ENCODE results near the gene LTBP3. TPM values are rescaled to one million over a fixed set of nuclear protein-coding genes. Genes with fewer than 3 reads are reported as not detected.
A peak's percentile ranks its signal among the peaks of the same experiment; 100 is the strongest.

The LTBP3 gene
- total RNA-seq, 4 donors from 2014 or later: 48.7 to 467 (median 140) TPM

DNA sequence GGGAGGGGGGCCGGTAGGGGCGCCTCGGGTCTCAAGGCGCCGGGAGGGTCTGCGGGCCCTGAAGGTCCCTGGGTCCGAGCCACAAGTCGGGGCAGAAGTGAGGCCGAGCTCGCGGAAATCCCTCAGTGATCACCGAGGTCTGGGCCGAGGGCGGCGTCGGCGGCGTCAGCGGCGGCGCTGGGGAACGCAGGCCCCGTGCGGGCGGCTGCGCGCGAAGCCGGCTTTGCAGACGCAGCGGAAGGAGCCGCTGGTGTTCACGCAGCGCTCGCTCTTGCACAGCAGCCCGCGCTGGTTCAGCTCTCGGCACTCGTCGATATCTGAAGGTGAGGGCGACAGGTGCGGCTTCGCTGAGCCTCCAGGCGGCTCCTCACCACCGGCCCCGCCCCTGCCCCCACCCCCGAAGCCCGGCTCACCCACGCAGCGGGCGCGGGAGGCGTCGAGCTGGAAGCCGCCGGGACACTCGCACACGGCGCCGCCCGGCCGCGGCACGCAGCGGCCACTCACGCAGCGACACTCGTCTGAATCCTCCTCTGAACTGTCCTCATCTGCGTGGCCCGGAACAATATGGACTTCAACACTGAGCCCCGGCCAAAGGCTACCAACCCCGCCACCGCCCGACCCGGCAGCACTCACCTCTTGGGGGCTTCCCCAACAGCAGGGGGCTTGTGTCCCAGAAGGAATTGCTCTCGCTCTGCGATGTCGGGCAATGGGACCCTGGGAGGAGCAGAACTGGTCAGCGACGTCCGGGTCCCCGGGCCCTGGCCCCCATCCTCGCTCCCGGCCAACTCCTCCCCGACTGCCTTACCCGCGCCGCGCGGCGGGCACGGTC is 19.0 kb downstream of the LTBP3 start:
- intact Hi-C loops (cut with DNase I; ENCODE audit: low total_unique reads): loop anchor here (5.0 kb wide), 1 partner anchor 857 kb away; no protein-coding TSS in a partner anchor
- in situ Hi-C loops (cut with MboI; ENCODE audit: low pct_ligation_motif_present in 1 of 4, low pct_unique_long_range_greater_than_20kb in 1 of 4, low sequenced_read_pairs in 3 of 4): no loop called here
- peak overlapping the region; percentile 86 to 97 (median 92) for H3K27ac ChIP-seq
- TF ChIP-seq, protein P1, sequence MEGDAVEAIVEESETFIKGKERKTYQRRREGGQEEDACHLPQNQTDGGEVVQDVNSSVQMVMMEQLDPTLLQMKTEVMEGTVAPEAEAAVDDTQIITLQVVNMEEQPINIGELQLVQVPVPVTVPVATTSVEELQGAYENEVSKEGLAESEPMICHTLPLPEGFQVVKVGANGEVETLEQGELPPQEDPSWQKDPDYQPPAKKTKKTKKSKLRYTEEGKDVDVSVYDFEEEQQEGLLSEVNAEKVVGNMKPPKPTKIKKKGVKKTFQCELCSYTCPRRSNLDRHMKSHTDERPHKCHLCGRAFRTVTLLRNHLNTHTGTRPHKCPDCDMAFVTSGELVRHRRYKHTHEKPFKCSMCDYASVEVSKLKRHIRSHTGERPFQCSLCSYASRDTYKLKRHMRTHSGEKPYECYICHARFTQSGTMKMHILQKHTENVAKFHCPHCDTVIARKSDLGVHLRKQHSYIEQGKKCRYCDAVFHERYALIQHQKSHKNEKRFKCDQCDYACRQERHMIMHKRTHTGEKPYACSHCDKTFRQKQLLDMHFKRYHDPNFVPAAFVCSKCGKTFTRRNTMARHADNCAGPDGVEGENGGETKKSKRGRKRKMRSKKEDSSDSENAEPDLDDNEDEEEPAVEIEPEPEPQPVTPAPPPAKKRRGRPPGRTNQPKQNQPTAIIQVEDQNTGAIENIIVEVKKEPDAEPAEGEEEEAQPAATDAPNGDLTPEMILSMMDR (IDR thresholded peaks at IDR 0.05): no peak
- no peak for TF ChIP-seq POLR2AphosphoS5 (IDR thresholded peaks at IDR 0.05)
- TF ChIP-seq EP300 (IDR thresholded peaks at IDR 0.05; ENCODE audit: low read depth): no peak
- no peak for TF ChIP-seq POLR2A (IDR thresholded peaks at IDR 0.05)
- WGBS, 2 donors (ENCODE audit: low coverage in 1 of 2): 91% methylated on average over 85 of the region's 92 CpGs; no CpG with 5 or more reads in 1 of the 2 donors
- peak overlapping the region in 3 of 4 donors; percentile 35 to 48 (median 47) for H3K4me3 ChIP-seq
- H3K27me3 ChIP-seq: no peaks in the 10 kb centered on the region
- no peak for DNase-seq
- peaks cover 14 to 20% (median 16%) of the 10 kb centered on the region in 4 donors for H3K4me1 ChIP-seq
- H3K9me3 ChIP-seq: no peaks in the 10 kb centered on the region
- peaks cover 0 to 12% (median 0%) of the 10 kb centered on the region in 4 donors for H3K36me3 ChIP-seq

DNA sequence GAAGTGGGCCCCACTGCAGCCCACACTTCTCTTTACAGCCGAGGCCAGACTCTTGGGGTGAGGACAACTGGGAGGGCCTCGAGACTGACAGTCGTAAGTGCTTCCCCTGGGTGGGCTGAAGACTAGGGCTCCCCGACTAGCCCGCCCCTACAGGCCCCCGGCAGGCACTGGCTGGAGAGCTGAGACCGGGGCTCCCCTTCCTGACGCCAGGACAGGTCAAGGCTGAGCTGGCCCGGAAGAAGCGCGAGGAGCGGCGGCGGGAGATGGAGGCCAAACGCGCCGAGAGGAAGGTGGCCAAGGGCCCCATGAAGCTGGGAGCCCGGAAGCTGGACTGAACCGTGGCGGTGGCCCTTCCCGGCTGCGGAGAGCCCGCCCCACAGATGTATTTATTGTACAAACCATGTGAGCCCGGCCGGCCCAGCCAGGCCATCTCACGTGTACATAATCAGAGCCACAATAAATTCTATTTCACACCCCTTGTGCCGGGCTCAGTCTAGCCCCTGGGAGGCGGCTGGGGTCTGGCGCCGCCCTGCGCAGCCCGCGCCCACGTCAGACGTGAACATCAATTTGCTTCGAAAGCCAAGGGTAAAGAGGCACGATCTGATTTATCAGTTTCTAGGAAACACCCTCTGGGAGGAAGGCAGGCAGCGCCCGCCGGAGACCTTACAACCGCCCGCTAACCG is 19.8 kb downstream of the LTBP3 start:
- Histone ChIP-seq H3K4me1 (peaks cover 14 to 20% (median 16%) of the 10 kb centered on the region in 4 donors), H3K4me3 (no peak overlapping the region), H3K36me3 (peaks cover 0 to 15% (median 0%) of the 10 kb centered on the region in 4 donors), H3K27me3 (no peaks in the 10 kb centered on the region), H3K27ac (no peak overlapping the region), H3K9me3 (no peaks in the 10 kb centered on the region)
- in situ Hi-C loops (cut with MboI; ENCODE audit: low pct_ligation_motif_present in 1 of 4, low pct_unique_long_range_greater_than_20kb in 1 of 4, low sequenced_read_pairs in 3 of 4) (no loop called here), intact Hi-C loops (cut with DNase I; ENCODE audit: low total_unique reads) (loop anchor here (5.0 kb wide), 1 partner anchor 856 kb away; no protein-coding TSS in a partner anchor)
- DNase-seq: no peak
- TF ChIP-seq POLR2A (IDR thresholded peaks at IDR 0.05): no peak
- TF ChIP-seq EP300 (IDR thresholded peaks at IDR 0.05; ENCODE audit: low read depth): no peak
- TF ChIP-seq, protein P1 (IDR thresholded peaks at IDR 0.05): no peak
- no peak for TF ChIP-seq POLR2AphosphoS5 (IDR thresholded peaks at IDR 0.05)
- WGBS, 2 donors (ENCODE audit: low coverage in 1 of 2): 89% methylated on average over 43 of the region's 43 CpGs; no CpG with 5 or more reads in 1 of the 2 donors

DNA sequence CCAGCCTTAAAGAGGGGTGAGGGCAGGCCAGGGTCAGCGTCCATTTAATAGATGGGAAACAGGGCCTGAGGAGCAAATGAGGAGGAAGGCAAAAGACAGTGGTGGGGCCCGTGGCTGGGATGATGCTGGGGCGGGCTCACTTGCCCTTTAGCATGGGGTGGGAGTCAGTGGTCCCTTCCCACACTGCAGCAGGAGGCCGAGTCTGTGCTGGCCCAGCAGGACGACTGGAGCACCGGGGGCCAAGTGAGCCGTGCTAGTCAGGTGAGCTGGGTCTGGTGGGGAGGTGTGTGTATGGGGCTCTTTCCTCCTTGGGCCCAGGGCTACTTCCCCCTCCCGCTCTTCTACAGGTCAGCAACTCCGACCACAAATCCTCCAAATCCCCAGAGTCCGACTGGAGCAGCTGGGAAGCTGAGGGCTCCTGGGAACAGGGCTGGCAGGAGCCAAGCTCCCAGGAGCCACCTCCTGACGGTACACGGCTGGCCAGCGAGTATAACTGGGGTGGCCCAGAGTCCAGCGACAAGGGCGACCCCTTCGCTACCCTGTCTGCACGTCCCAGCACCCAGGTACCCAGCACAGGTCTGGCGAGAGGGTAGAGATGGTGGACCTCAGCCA is 20.4 kb downstream of the LTBP3 start:
- in situ Hi-C loops (cut with MboI; ENCODE audit: low pct_ligation_motif_present in 1 of 4, low pct_unique_long_range_greater_than_20kb in 1 of 4, low sequenced_read_pairs in 3 of 4) (no loop called here), intact Hi-C loops (cut with DNase I; ENCODE audit: low total_unique reads) (loop anchor here (5.0 kb wide), 1 partner anchor 855 kb away; no protein-coding TSS in a partner anchor)
- 87% methylated on average over 18 of the region's 18 CpGs; no CpG with 5 or more reads in 1 of the 2 donors for WGBS, 2 donors (ENCODE audit: low coverage in 1 of 2)
- Histone ChIP-seq H3K27me3 (no peaks in the 10 kb centered on the region), H3K36me3 (peaks cover 0 to 21% (median 3%) of the 10 kb centered on the region in 4 donors), H3K4me3 (no peak overlapping the region), H3K27ac (no peak overlapping the region), H3K9me3 (no peaks in the 10 kb centered on the region), H3K4me1 (peaks cover 14 to 20% (median 16%) of the 10 kb centered on the region in 4 donors)
- no peak for DNase-seq
- TF ChIP-seq EP300 (IDR thresholded peaks at IDR 0.05; ENCODE audit: low read depth): no peak
- TF ChIP-seq POLR2A (IDR thresholded peaks at IDR 0.05): no peak
- TF ChIP-seq, protein P1 (IDR thresholded peaks at IDR 0.05): no peak
- no peak for TF ChIP-seq POLR2AphosphoS5 (IDR thresholded peaks at IDR 0.05)

DNA sequence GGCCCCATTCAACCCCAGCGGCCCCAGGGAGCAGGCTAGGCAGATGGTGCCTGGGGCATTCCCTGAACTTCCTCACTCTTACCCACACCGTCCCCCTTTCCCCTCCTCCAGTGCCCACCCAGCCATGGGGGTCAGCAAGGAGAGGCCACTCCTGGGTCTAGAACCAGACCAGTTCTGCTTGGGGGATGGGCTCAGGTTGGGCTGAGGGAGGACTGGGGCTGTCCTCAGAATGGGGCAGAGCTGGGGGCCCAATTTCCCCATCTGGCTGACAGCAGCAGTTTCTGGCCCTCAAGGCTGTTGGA is 20.9 kb downstream of the LTBP3 start:
- TF ChIP-seq POLR2AphosphoS5 (IDR thresholded peaks at IDR 0.05) (no peak), POLR2A (IDR thresholded peaks at IDR 0.05) (no peak), EP300 (IDR thresholded peaks at IDR 0.05; ENCODE audit: low read depth) (no peak)
- TF ChIP-seq, protein P1 (IDR thresholded peaks at IDR 0.05): no peak
- 76% methylated on average over 2 of the region's 2 CpGs; no CpG with 5 or more reads in 1 of the 2 donors for WGBS, 2 donors (ENCODE audit: low coverage in 1 of 2)
- H3K27ac ChIP-seq: no peak overlapping the region
- H3K4me1 ChIP-seq: peaks cover 14 to 20% (median 16%) of the 10 kb centered on the region in 4 donors
- no peaks in the 10 kb centered on the region for H3K27me3 ChIP-seq
- in situ Hi-C loops (cut with MboI; ENCODE audit: low pct_ligation_motif_present in 1 of 4, low pct_unique_long_range_greater_than_20kb in 1 of 4, low sequenced_read_pairs in 3 of 4): no loop called here
- no peaks in the 10 kb centered on the region for H3K9me3 ChIP-seq
- H3K36me3 ChIP-seq: peaks cover 0 to 26% (median 5%) of the 10 kb centered on the region in 4 donors
- intact Hi-C loops (cut with DNase I; ENCODE audit: low total_unique reads): loop anchor here (5.0 kb wide), 1 partner anchor 855 kb away; no protein-coding TSS in a partner anchor
- no peak for DNase-seq
- no peak overlapping the region for H3K4me3 ChIP-seq

Measured in transverse colon (tissue), 4 donors.